CD1c-positive myeloid dendritic cell (primary cell): ENCODE measurements around the gene PRKAG2.
A peak's percentile ranks its signal among the peaks of the same experiment; 100 is the strongest.

Experiments used
- DNase-seq: peaks from one replicate; pipeline ENCODE4 v3.0.0-alpha.2; 2016; ENCODE audit errors: extremely low spot score

PRKAG2 gene

GRCh38 chr7:151694828-151695580 is 181.9 kb downstream of the PRKAG2 start:
- DNase-seq = no peak

- no peak for DNase-seq
These were observed 182.5 kb downstream of the PRKAG2 start for GRCh38 chr7:151694441-151694827.

- DNase-seq = no peak
These were observed 183.8 kb downstream of the PRKAG2 start for GRCh38 chr7:151693140-151693539.

GRCh38 chr7:151692721-151693120 is 184.2 kb downstream of the PRKAG2 start:
- no peak for DNase-seq

GRCh38 chr7:151691449-151691848 is 185.5 kb downstream of the PRKAG2 start:
- no peak for DNase-seq

GRCh38 chr7:151690606-151691005 is 186.3 kb downstream of the PRKAG2 start:
- no peak for DNase-seq

- no peak for DNase-seq
These were observed 187.5 kb downstream of the PRKAG2 start for GRCh38 chr7:151689196-151689971.

- DNase-seq = no peak
These were observed 188.6 kb downstream of the PRKAG2 start for GRCh38 chr7:151688236-151688780.

- DNase-seq = no peak
These were observed 189.2 kb downstream of the PRKAG2 start for GRCh38 chr7:151687523-151688235.

GRCh38 chr7:151686826-151687225 is 190.1 kb downstream of the PRKAG2 start:
- no peak for DNase-seq

- DNase-seq = no peak
These were observed 190.7 kb downstream of the PRKAG2 start for GRCh38 chr7:151686016-151686766.

- DNase-seq = no peak
These were observed 192.3 kb downstream of the PRKAG2 start for GRCh38 chr7:151684408-151685175.

- DNase-seq = no peak
These were observed 193.1 kb downstream of the PRKAG2 start for GRCh38 chr7:151683615-151684407.

- DNase-seq = peak; percentile 6
These were observed 193.9 kb downstream of the PRKAG2 start for GRCh38 chr7:151682831-151683614.

GRCh38 chr7:151681726-151682125 is 195.2 kb downstream of the PRKAG2 start:
- DNase-seq = no peak

- no peak for DNase-seq
These were observed 196.1 kb downstream of the PRKAG2 start for GRCh38 chr7:151680810-151681209.

GRCh38 chr7:151679881-151680612 is 196.9 kb downstream of the PRKAG2 start:
- no peak for DNase-seq

GRCh38 chr7:151679071-151679708 is 197.7 kb downstream of the PRKAG2 start:
- DNase-seq = no peak
